ENCODE measurements around the gene SFTA2.

The SFTA2 gene

GRCh38 chr6:30889921-30890645, 41.9 kb downstream of the SFTA2 start:
- no peak for FAIRE-seq

DNA sequence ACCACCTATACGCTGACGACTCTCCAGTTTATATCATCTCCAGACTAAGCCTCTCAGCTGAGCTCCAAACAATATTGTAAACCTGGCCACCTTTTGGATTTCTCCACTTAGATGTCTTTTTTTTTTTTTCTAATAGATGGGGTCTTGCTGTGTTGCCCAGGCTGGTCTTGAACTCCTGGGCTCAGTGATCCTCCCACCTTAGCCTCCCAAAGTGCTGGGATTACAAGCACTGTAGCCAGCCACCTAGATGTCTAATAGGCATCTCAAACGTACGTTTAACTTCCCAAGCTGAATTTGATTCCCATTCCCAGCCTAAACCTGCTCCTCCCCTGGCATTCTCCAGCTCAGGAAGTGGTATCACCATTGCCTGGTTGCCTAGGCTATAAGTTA, 42.5 kb downstream of the SFTA2 start:
- FAIRE-seq, result no peak

DNA sequence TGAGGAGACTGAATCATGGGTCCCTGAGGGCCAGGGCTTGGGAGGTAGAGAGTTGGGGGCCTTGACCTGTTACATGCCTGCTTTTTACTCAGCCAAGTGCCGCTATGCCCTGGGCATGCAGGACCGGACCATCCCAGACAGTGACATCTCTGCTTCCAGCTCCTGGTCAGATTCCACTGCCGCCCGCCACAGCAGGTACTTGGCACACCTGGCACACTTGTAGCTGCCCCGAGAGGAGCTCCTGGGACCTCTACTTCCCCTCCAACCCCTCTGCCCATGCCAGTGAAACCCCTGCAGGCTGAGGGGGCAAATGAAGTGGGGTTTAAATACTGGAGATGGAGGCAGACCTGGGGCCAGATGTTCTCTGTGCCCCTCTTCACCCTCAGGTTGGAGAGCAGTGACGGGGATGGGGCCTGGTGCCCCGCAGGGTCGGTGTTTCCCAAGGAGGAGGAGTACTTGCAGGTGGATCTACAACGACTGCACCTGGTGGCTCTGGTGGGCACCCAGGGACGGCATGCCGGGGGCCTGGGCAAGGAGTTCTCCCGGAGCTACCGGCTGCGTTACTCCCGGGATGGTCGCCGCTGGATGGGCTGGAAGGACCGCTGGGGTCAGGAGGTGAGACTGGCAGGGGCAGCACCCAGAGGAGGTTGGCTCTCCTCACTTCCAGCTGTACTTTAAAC, 43.0 kb downstream of the SFTA2 start:
- no peak for FAIRE-seq

DNA sequence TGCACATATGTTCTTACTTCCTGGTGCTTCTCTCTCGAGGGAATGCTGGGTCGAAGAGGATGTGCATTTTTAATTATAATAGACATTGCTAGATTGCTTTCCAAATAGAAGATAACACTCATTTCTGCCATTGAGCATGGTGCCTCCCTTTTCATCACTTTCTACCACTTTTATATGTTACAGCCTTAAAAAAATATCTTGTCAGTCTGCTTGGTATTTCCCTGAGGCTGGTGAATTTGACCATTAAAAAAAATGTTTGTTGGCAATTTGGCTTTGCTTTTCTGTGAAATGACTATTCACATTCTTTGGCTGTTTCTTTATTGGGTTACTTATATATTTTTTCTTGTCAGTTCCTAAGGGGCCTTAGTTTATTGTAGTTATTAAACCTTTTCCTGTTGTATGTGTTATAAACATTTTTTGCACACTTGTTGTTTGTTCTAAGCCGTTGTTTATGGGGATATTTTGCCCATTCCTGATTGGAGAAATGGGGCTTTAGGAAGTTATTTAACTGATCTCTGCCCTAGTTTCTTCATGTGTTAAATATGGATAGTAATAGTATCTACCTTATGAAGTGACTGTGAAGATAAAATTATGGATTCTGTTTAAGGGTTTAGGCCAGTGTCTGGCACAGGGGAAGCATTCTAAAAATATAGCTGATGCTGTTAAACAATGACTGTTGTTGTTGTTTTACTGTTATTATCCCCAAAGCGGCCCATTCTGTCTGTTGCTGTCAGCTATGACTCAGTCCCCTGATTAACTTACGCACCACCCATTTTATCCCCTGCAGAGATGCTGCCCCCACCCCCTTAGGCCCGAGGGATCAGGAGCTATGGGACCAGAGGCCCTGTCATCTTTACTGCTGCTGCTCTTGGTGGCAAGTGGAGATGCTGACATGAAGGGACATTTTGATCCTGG, 43.8 kb downstream of the SFTA2 start:
- no peak for FAIRE-seq

DNA sequence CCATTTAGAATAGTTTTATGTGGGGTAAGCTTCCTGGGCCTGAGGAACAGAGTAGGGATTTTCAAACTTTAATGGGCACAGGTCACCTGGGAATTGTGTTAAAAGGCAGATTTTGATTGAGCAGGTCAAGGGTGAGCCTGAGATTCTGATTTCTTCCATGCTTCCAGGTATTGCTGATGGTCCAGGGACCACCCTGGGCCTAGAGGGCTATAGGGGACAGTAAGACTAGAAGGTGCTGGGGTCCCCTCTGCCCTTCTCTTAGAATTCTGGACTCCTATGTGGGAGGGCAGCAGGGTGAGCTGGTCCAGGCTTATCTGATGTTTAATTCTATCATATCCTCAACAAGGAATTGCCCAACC, 45.1 kb downstream of the SFTA2 start:
- no peak for FAIRE-seq

- FAIRE-seq, result no peak
Observed at GRCh38 chr6:30885999-30886896, 45.7 kb downstream of the SFTA2 start.

DNA sequence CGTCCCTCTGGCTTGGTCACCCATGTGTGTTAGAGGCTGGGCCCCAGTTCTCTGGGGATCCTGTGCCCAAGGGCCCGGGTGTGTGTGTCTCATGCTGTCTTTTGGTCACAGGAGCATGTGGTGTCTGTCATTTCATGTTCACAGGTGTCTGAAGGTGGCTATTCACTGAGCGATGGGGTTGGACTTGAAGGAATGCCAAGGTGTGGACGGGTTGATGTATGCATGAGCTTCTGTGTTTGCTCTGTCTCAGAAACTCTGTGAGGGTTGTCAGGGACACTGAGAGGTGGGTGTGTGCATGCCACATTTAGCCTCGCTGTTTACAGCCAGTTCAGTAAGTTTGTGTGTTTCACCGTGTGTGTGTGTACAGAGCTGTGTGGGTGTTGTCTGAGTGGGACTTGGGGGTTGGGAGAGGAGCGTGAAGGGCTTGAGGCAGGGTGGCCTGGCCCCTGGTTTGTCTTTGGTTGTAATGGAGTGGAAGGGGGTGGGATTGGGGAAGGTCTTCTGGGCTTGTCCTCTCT, 46.4 kb downstream of the SFTA2 start:
- FAIRE-seq, result no peak

GRCh38 chr6:30884521-30885480, 47.2 kb downstream of the SFTA2 start:
- no peak for FAIRE-seq

- FAIRE-seq, result no peak
Observed at GRCh38 chr6:30883685-30884520, 48.1 kb downstream of the SFTA2 start, which contains the start of gene DDR1. Gene DDR1, plus strand, starts transcription at chr6:30884519. Its CDS starts 4,211 bp downstream, at chr6:30888730.

DNA sequence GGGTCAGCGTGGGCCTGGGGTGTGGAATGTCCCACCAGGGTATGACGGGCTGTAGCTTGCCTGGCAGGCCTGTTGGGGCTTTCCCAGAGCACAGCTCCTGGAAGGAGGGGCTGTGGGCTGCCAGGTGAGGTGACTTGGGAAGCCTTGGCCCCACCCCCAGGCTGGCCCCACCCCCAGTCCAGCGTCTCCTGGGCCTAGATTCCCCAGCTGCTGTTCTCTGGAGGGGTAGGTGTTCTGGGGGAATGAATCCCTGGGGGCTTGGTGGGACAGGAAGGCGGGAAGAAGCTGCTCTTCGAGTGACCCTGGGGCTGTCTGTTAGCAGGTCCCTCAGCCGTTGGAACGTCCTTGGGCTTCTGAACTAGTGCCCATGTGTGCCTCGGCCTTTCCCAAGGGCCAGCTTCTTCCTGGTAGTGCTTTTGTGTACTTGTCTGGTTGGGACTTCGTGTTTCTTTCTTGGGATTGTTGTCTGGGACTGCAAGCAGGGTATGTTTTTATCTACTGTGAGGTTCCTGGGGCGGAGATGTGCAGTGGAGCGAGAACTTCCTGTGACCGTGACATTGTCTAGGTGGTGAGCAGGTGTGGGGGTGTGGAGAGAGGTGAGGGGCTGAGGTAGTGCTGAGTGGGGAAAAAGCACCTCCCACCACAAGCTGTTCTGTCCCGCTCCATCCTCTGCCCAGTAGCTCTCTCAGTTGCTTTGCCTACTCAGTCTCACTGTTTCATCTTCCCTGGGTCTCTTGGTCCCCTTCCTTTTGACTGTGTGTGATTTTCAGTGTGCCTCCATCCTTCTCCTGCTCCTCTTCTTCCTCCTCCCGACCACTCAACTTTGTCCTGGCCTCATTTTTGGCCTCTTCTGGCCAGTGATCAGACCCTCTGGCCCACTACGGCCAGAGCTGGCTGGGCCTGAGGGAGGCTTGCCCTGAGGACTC, 48.9 kb downstream of the SFTA2 start:
- no peak for FAIRE-seq

DNA sequence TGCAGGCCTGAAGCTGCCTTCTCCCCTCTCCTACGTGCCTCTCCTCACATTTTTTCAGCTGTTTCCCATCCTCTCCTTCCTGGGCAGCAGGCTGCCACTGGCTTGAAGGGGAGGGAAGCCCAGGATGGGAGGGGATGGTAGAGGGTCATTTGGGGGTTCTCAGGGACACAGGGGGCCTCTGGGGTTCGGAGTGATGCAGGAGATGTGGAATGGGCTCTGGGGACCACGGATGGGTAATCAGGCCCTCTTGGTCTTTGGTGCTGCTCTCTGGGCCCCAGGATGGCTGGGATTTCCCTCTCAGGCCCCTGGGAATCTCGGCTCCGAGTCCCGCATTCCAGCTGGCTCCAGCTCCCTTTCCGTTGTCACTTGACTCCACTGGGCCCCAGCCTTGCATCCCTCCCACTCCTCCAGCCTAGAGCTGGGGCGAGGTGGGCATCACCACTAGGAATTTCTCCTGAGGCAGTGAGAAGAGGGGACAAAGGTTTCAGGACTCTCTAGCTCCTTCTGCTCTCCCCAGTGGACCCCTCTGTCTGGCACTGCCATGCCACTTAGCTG, 49.7 kb downstream of the SFTA2 start:
- no peak for FAIRE-seq

DNA sequence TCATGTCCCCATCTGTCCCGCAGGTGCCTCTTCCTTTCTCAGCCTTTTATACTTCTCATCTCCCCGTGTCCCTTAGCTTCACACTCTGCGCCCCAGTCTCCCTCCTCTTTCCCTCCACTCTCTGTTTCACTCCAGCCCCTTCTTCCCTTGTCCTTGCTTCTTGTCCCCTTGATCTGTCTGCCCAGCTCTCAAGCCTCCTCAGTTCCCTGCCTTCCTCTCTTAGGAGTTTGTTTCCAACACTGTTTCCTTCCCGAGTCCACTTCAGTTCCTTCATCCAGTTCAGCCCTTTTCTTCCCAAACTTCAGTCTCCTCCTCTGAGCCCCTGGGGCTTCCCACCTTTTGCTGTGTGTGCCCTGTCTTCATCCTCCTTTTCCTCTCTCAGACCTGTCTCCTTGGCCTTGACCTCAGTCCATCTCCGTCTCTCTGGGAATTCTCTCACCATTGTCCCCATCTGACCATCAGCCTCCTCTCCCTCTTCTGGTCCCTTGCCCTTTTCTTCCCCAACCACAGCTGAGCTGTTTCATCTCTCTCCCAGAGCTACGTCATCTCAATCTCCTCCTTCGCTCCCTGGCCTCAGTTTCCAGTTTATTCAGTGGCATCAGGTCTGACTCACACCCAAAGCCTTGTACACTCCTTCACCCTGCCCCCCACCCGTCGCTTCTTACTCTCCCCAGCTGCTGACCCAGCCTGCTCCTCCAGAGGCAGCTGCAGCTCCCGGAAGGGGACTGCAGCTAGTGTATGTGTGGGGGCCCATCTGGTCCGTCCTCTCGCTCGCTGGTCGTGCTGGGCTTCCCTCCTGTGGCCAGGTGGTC, 50.4 kb downstream of the SFTA2 start:
- FAIRE-seq, result no peak

All from G401.6 (cell line).